Esophagus (tissue), 2 donors: ENCODE results near the gene FGFRL1. TPM values are rescaled to one million over a fixed set of nuclear protein-coding genes. Genes with fewer than 3 reads are reported as not detected.

Experiments
- H3K27ac ChIP-seq, 2 donors: one replicate each; pipeline ENCODE4 v1.5.1; 2013; ENCODE audit warnings: low read depth in 2 of 2, mild to moderate bottlenecking in 2 of 2, inconsistent platforms in 1 of 2, low read length in 1 of 2, moderate library complexity in 1 of 2
- H3K27me3 ChIP-seq, 2 donors: one replicate each; pipeline ENCODE4 v1.6.1; 2013; ENCODE audit warnings: low read length in 2 of 2, control low read depth in 1 of 2, mild to moderate bottlenecking in 1 of 2; ENCODE audit not compliant: insufficient read depth in 2 of 2, control insufficient read depth in 1 of 2
- H3K36me3 ChIP-seq, 2 donors: one replicate each; pipeline ENCODE4 v1.6.1; 2013; ENCODE audit warnings: low read length in 1 of 2; ENCODE audit not compliant: control insufficient read depth in 2 of 2, insufficient read depth in 2 of 2
- H3K4me1 ChIP-seq, 2 donors: one replicate each; pipeline ENCODE4 v1.6.1; 2013; ENCODE audit warnings: low read length in 1 of 2; ENCODE audit not compliant: control insufficient read depth in 2 of 2, insufficient read depth in 2 of 2
- H3K4me3 ChIP-seq, 2 donors: one replicate each; pipeline ENCODE4 v1.5.1; 2013; ENCODE audit warnings: low read length in 2 of 2, mild to moderate bottlenecking in 2 of 2, low read depth in 1 of 2, moderate library complexity in 1 of 2
- H3K9me3 ChIP-seq, 2 donors: one replicate each; pipeline ENCODE4 v1.6.1; 2013; ENCODE audit warnings: mild to moderate bottlenecking in 2 of 2, low read depth in 1 of 2, low read length in 1 of 2, moderate library complexity in 1 of 2; ENCODE audit not compliant: control insufficient read depth in 2 of 2, insufficient read depth in 1 of 2
- WGBS, 2 donors: extraction: QIAGEN DNeasy Blood & Tissue Kit; methylation state at CpG; one replicate each; pipeline ENCODE4 v1.1.7; 2013; 5-methylcytosine and 5-hydroxymethylcytosine counted together
- polyA plus RNA-seq, 2 donors: library from polyadenylated mRNA; stranded (reverse); fragments of 200-250 nt; gene quantifications; one replicate each; pipeline ENCODE4 v1.2.3, GENCODE V29; 2013
- donor health status: healthy with polysubstance abuse.
- donor health status: Bipolar disorder and iron deficiency.

Gene FGFRL1
- polyA plus RNA-seq, 2 donors, result 2.3 to 3.4 TPM

DNA sequence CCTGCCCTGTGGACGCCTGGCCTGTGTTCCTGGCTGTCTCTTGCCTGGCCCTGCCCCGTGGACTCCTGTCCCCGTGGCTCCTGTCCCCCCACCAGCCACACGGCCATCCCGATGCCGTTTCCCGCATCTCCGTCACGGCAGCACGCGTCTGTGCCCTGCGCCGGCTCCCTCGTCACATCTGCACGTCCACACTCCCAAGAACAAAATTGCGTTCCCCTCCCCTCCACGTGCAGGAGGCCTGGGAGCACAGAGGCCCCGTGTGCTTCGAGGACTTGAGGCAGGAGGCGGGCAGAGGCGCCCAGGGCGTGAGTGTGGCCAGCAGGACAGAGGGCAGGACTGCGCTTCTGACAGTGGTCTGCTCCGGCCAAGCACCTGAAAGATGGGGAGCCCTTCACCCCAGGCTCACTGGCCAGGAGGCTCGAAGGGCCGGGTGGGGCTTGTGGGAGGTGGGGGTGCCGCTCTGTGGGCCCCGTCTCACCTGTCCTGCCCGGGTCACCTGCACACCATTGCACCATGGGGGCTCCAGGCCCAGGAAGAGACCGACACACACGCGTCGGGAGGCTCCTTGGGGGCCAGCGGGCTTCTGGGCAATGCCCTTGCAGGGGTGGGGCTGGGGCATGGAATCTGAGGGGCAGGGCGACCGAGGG is 17.3 kb downstream of the FGFRL1 start:
- Histone ChIP-seq H3K27me3 (peaks cover 0 to 3% of the 10 kb centered on the region in 2 donors), H3K27ac (no peak overlapping the region), H3K9me3 (peaks cover 0 to 3% of the 10 kb centered on the region in 2 donors), H3K36me3 (peaks cover 0 to 8% of the 10 kb centered on the region in 2 donors), H3K4me1 (peaks cover 0 to 7% of the 10 kb centered on the region in 2 donors), H3K4me3 (no peak overlapping the region)
- WGBS, 2 donors, result 71 to 77% methylated on average over 32 to 36 of the region's 36 CpGs

DNA sequence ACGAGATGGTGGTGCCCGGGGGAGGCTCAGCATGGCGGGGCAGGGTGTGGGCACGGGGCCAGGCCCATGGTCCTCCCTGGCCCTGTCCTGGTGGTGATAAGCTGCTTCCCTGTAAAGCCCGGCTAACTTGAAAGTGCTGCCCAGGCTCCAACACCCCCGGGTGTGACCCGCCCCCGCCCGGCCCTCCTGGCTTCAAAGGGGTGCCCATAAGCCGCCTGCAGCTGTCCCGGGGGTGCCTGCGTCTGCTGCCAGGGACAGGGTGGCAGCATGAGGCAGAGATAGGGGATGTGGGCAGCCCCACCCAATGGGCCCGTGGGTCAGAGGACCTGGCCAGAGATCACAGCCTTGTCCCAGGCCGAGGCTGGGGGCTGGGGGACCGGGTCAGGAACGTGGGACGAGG is 18.1 kb downstream of the FGFRL1 start:
- 44 to 47% methylated on average over 17 of the region's 17 CpGs for WGBS, 2 donors
- peaks cover 0 to 3% of the 10 kb centered on the region in 2 donors for H3K27me3 ChIP-seq

DNA sequence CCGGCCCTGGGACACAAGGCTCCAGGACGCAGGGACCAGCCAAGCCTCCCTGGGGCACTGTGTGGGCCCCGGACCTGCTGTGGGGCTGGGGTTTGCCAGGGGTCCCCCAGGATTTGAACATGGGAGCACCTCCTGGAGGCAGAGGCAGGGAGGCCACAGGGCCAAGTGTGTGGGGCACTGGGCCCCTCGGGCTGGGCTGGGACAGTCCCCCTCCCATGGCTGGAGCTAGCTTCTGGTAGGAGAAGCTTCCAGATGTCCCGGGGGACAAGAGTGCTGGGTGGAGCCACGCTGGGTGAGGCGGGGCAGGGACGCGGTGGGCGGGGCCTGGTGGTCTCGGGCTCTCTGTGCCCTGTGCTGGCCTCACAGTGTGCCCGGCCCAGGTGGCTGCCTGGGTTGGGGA is 18.6 kb downstream of the FGFRL1 start:
- Histone ChIP-seq H3K4me3 (no peak overlapping the region), H3K27me3 (peaks cover 0 to 3% of the 10 kb centered on the region in 2 donors), H3K27ac (no peak overlapping the region), H3K36me3 (peaks cover 0 to 4% of the 10 kb centered on the region in 2 donors), H3K4me1 (peaks cover 0 to 7% of the 10 kb centered on the region in 2 donors), H3K9me3 (peaks cover 0 to 3% of the 10 kb centered on the region in 2 donors)
- 38 to 48% methylated on average over 4 to 12 of the region's 12 CpGs for WGBS, 2 donors

More for the DNA sequence above, 18.1 kb downstream of the FGFRL1 start:
- no peak overlapping the region for H3K4me3 ChIP-seq
- H3K36me3 ChIP-seq, result peaks cover 0 to 4% of the 10 kb centered on the region in 2 donors
- peaks cover 0 to 7% of the 10 kb centered on the region in 2 donors for H3K4me1 ChIP-seq
- peaks cover 0 to 3% of the 10 kb centered on the region in 2 donors for H3K9me3 ChIP-seq
- no peak overlapping the region for H3K27ac ChIP-seq

DNA sequence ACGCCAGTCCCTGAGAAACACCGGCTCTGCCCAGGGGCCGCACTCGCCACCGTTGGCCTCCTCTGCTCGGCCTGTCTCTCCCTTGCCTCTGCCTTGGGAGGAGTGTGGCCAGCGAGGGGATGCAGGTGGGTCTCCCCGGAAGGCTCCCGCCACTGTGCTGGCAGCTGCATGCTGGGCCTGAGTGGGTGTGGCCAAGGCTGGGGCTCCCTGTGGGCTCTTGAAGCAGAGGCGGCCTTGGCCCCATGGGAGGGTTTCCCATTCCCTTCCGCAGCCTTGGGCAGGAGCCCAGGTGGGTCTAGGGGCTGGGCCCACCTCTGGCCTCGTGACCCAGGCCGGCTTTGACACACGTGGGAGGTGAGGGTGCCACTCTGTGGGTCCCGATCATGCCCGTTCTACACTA is 19.1 kb downstream of the FGFRL1 start:
- Histone ChIP-seq H3K36me3 (peaks cover 0 to under 1% of the 10 kb centered on the region in 2 donors), H3K9me3 (peaks cover 0 to 3% of the 10 kb centered on the region in 2 donors), H3K27me3 (peaks cover 0 to 3% of the 10 kb centered on the region in 2 donors), H3K27ac (no peak overlapping the region), H3K4me1 (peaks cover 0 to 5% of the 10 kb centered on the region in 2 donors), H3K4me3 (no peak overlapping the region)
- WGBS, 2 donors, result 48 to 52% methylated on average over 10 to 16 of the region's 16 CpGs

DNA sequence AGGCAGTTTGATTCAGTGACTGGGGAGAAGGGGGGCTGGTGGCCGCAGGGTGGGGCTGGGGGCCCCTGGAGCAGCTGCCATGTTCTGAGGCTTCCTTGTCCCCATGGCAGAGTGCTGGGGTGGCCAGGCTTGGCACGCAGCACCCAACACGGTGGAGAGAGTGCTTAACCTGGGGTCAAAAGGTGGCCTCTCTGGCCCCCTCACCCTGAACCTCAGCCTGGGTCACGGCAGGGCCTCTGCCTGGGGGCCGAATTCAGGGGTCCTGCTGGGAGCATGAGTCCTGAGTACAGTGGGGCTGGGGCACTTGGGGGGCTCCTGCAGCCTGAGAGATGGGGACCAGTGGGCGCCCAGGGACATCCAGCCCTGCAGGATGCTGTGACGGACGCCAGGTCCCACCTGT is 19.9 kb downstream of the FGFRL1 start:
- H3K27ac ChIP-seq, result no peak overlapping the region
- peaks cover 0 to 4% of the 10 kb centered on the region in 2 donors for H3K4me1 ChIP-seq
- no peak overlapping the region for H3K4me3 ChIP-seq
- peaks cover 0 to 3% of the 10 kb centered on the region in 2 donors for H3K9me3 ChIP-seq
- no peaks in the 10 kb centered on the region for H3K36me3 ChIP-seq
- peaks cover 0 to 3% of the 10 kb centered on the region in 2 donors for H3K27me3 ChIP-seq
- WGBS, 2 donors, result 75 to 86% methylated on average over 8 of the region's 8 CpGs

DNA sequence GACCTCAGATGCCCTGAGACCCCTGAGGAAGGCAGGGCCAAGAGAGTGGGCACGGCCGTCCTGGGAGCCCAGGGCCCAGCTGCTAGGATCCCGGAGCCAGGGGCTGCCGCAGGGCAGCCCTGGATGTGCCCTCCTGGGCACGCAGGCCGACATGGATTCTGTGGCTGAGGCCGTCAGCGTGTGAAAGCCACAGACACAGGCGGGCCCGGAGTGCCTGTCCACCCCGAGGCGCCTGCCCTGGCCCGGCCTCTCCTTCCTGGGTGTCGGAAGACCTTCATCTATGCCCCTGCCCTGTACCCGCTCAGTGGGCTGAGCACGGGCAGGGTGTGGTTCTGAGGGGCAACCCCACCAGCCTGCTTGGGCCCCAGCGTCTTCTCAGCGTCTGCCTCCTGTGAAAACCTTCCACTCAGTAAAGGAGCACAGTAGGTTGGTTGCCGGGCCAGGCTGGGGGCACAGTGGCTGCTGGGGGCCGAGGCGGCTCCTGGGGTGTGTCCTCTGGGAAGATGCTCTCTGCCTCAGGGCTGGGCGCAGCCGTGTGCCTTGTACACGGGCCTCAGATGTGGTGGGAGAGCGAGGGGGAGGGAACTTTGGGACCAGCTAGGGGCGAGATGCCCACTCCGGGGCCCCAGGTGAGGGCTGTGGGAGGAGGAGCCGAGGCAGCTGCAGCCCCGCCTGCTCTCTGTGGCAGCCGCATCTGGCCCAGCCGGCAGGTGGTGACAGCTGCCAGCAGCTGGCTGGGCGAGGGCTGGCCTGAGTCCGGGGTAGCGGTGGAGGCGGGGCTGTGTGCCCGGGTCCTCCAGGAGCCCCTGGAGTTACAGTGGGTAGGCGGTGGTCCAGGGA is 20.8 kb downstream of the FGFRL1 start:
- Histone ChIP-seq H3K27me3 (peaks cover 0 to 3% of the 10 kb centered on the region in 2 donors), H3K27ac (no peak overlapping the region), H3K36me3 (no peaks in the 10 kb centered on the region), H3K4me3 (no peak overlapping the region), H3K4me1 (peaks cover 0 to 4% of the 10 kb centered on the region in 2 donors), H3K9me3 (peaks cover 0 to 3% of the 10 kb centered on the region in 2 donors)
- 46 to 48% methylated on average over 36 to 37 of the region's 37 CpGs for WGBS, 2 donors

DNA sequence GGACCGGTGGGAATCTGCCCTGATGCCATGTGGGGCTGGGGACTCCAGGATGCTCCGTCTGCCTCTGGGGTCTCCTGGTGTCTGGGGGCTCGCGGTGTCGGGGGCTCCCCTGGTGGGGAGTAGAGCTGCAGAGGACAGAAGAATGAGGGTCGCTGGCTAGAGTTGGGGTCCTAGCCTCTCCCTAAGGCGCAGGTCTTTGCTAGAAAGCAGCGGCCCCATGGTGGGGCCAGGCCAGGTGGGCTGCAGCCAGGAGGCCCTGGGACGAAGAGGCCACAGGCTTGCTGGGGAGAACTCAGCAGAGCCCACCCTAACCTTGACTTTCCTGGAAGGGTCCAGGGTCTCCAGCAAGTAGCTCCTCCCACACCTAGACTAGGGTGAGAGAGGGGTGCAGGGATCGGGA is 21.4 kb downstream of the FGFRL1 start:
- Histone ChIP-seq H3K27ac (no peak overlapping the region), H3K9me3 (peaks cover 0 to 3% of the 10 kb centered on the region in 2 donors), H3K27me3 (peaks cover 0 to 3% of the 10 kb centered on the region in 2 donors), H3K4me3 (no peak overlapping the region), H3K36me3 (no peaks in the 10 kb centered on the region), H3K4me1 (peaks cover 0 to 4% of the 10 kb centered on the region in 2 donors)
- 72% methylated on average over 10 of the region's 10 CpGs for WGBS, 2 donors

DNA sequence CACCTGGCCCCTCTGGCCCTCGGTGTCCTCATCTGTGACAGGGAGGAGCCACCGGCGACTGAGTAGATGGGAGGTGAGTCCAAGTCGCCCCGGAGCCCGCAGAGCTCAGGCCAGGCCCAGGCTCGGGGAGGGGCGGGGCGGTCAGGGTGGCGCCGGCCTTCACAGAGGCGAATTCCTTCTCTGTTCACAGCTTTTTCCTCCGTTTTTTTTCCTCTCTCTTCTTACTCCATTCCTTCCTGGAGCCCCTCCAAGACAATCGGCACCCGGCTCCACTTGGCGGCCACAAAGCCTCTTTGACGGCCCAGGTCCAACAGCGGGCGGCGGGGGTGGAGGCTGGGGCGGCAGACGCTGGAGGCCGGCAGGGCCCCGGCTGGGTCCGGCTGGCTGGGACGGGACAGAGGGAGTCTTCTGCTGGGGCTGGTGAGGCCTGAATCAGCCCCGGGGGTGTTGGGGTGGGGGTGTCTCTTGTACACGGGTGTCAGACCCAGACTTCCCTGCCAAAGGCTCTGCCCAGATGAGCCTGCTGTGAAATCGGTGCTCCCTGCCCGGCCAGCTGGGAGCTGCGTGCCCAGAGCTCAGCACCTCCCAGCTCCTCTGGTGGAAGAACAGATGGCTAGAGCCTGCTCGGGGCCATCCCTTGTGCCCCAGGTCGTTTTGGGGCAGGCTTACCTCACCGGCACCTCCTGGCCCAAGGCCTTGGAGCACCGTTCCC is 22.6 kb downstream of the FGFRL1 start:
- Histone ChIP-seq H3K4me3 (no peak overlapping the region), H3K4me1 (peaks cover 0 to 4% of the 10 kb centered on the region in 2 donors), H3K27me3 (peaks cover 0 to 3% of the 10 kb centered on the region in 2 donors), H3K36me3 (no peaks in the 10 kb centered on the region), H3K27ac (no peak overlapping the region), H3K9me3 (peaks cover 0 to 3% of the 10 kb centered on the region in 2 donors)
- WGBS, 2 donors, result 32 to 42% methylated on average over 33 to 35 of the region's 35 CpGs

DNA sequence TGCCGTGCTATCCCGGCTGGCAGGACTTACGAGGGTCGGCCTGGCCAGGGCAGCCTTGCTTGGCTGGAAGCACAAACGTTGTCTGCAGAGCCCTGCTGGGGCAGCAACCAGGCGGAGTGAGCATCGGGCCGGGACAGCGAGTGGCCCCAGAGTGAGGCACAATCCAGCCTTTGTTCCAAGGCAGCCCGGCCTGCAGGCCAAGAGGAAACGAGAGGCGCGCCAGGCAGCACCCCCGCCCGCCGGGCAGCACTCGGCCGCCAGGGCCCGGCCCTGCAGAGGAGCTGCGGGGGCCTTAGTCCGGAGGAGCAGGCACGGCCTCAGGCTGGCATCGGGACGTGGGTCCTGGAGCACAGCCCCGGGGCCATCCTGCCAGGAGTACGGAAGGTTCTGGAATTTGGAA is 24.1 kb downstream of the FGFRL1 start:
- Histone ChIP-seq H3K4me3 (no peak overlapping the region), H3K9me3 (peaks cover 0 to 3% of the 10 kb centered on the region in 2 donors), H3K4me1 (peaks cover 0 to 15% of the 10 kb centered on the region in 2 donors), H3K36me3 (no peaks in the 10 kb centered on the region), H3K27me3 (peaks cover 0 to 3% of the 10 kb centered on the region in 2 donors), H3K27ac (no peak overlapping the region)
- WGBS, 2 donors, result 58 to 68% methylated on average over 26 of the region's 26 CpGs
